Right lobe of liver (tissue), 6 donors: ENCODE results near the gene TNFRSF19. TPM values are rescaled to one million over a fixed set of nuclear protein-coding genes. Genes with fewer than 3 reads are reported as not detected.

Experiments
- ATAC-seq, 4 donors: fragments of 200-7000 bp; cut with Tn5 transposase; one replicate each; pipeline ENCODE4 v1.9.1; 2020; ENCODE audit warnings: mild to moderate bottlenecking in 4 of 4, moderate library complexity in 4 of 4
- DNase-seq, 3 donors: peaks; one replicate each; pipeline ENCODE4 v3.0.0-alpha.2; 2020
- H3K27ac ChIP-seq, 3 donors: fragments of 200-600 bp; one replicate each; pipeline ENCODE4 v1.8.0; 2022
- H3K27me3 ChIP-seq, 2 donors: fragments of 200-600 bp; one replicate each; pipeline ENCODE4 v1.8.0; 2022
- H3K36me3 ChIP-seq, 4 donors: fragments of 200-600 bp; sonication (generic) in 1 of 4; one replicate each; pipeline versions ENCODE4 v1.5.1 to v1.8.0; 2017 to 2022; ENCODE audit warnings: control low read depth in 1 of 4
- H3K4me1 ChIP-seq, 4 donors: fragments of 200-600 bp; sonication (generic) in 1 of 4; one replicate each; pipeline versions ENCODE4 v1.5.1 to v1.8.0; 2017 to 2022; ENCODE audit warnings: control low read depth in 1 of 4
- H3K4me3 ChIP-seq, 3 donors: fragments of 200-600 bp; one replicate each; pipeline ENCODE4 v1.8.0; 2022
- H3K9me3 ChIP-seq, 4 donors: fragments of 200-600 bp; sonication (generic) in 1 of 4; one replicate each; pipeline versions ENCODE4 v1.5.1 to v1.8.0; 2017 to 2022; ENCODE audit warnings: control low read depth in 1 of 4
- CTCF ChIP-seq, 4 donors: fragments of 200-600 bp in 3 of 4; fragments of 450-650 bp in 1 of 4; IDR thresholded peaks; one replicate each; pipeline versions ENCODE4 v1.5.1 to v1.8.0; 2016 to 2022; ENCODE audit warnings: antibody characterized with exemption in 4 of 4, mild to moderate bottlenecking in 2 of 4
- POLR2A ChIP-seq: fragments of 450-650 bp; IDR thresholded peaks from one replicate; pipeline ENCODE4 v1.6.1; 2017; ENCODE audit warnings: antibody characterized with exemption, mild to moderate bottlenecking
- WGBS: methylation state at CpG from one replicate; pipeline ENCODE4 v1.1.6; 2018; ENCODE audit warnings: low coverage, low lambda C conversion rate; ENCODE audit not compliant: insufficient coverage; ENCODE audit errors: missing lambda C conversion rate; 5-methylcytosine and 5-hydroxymethylcytosine counted together
- intact Hi-C, 2 donors: fragments of 100-400 bp; cut with DNase I; formaldehyde crosslinking; loops; one replicate each; pipeline versions ENCODE4 v1.11.2 to v1.14.1; 2022
- total RNA-seq, 6 experiments: library from RNA; depleted of rRNA in 2 of 6; stranded (reverse); fragments of >200 nt in 2 of 6; fragmentation: NEBNext Ultra II Directional in 3 of 6; extraction: Animal tissue kit (Norgen Biotek cat#: 25700) in 3 of 6; gene quantifications; one replicate each; pipeline versions ENCODE4 v1.1.0 to v1.2.4, GENCODE V29; 2016 to 2023
- donor health status: DM: no; HTN: yes; CAD: no.
- donor health status: DM: no; HTN: no; CAD: no.
- donor health status: DM: no; HTN: no; CAD: no.
- donor health status: DM: no; HTN: yes; CAD: no.
- donor health status: DM: no; HTN: yes; CAD: no.

TNFRSF19 gene
- total RNA-seq, 6 experiments from 2014 or later, result 0.06 to 0.37 (median 0.29) TPM; not detected in 1

GRCh38 chr13:23697772-23698313 is 127.6 kb downstream of the TNFRSF19 start:
- Histone ChIP-seq H3K9me3 (no peaks in the 10 kb centered on the region), H3K27me3 (no peaks in the 10 kb centered on the region), H3K4me1 (no peaks in the 10 kb centered on the region), H3K4me3 (no peak overlapping the region), H3K27ac (no peak overlapping the region), H3K36me3 (no peaks in the 10 kb centered on the region)
- intact Hi-C loops, result no loop called here
- WGBS, result 36% methylated on average over 1 of the region's 1 CpG
- ATAC-seq, result no peak
- TF ChIP-seq POLR2A (no peak), CTCF (IDR thresholded peaks at IDR 0.05) (no peak)
- no peak for DNase-seq

- 58% methylated on average over 2 of the region's 2 CpGs for WGBS
- DNase-seq (no peak), ATAC-seq (no peak)
- Histone ChIP-seq H3K27me3 (no peaks in the 10 kb centered on the region), H3K4me1 (no peaks in the 10 kb centered on the region), H3K27ac (no peak overlapping the region), H3K9me3 (no peaks in the 10 kb centered on the region), H3K4me3 (no peak overlapping the region), H3K36me3 (no peaks in the 10 kb centered on the region)
- intact Hi-C loops, result no loop called here
- TF ChIP-seq POLR2A (no peak), CTCF (IDR thresholded peaks at IDR 0.05) (no peak)
These were observed 129.1 kb downstream of the TNFRSF19 start for GRCh38 chr13:23699271-23699670.

- Histone ChIP-seq H3K4me1 (no peaks in the 10 kb centered on the region), H3K27ac (no peak overlapping the region), H3K36me3 (no peaks in the 10 kb centered on the region), H3K27me3 (no peaks in the 10 kb centered on the region), H3K4me3 (no peak overlapping the region), H3K9me3 (no peaks in the 10 kb centered on the region)
- 85% methylated on average over 5 of the region's 5 CpGs for WGBS
- DNase-seq, result no peak
- no peak for ATAC-seq
- intact Hi-C loops, result no loop called here
- TF ChIP-seq POLR2A (no peak), CTCF (IDR thresholded peaks at IDR 0.05) (no peak)
These were observed 131.0 kb downstream of the TNFRSF19 start for GRCh38 chr13:23701186-23701585.

- H3K9me3 ChIP-seq, result no peaks in the 10 kb centered on the region
- intact Hi-C loops, result no loop called here
- H3K4me1 ChIP-seq, result no peaks in the 10 kb centered on the region
- H3K4me3 ChIP-seq, result no peak overlapping the region
- no peak overlapping the region for H3K27ac ChIP-seq
- no peaks in the 10 kb centered on the region for H3K27me3 ChIP-seq
- no peaks in the 10 kb centered on the region for H3K36me3 ChIP-seq
- TF ChIP-seq CTCF (IDR thresholded peaks at IDR 0.05) (no peak), POLR2A (no peak)
- DNase-seq, result no peak
- ATAC-seq, result no peak
- WGBS, result 89% methylated on average over 7 of the region's 12 CpGs
These were observed 131.4 kb downstream of the TNFRSF19 start for GRCh38 chr13:23701636-23702035.
